HEK293 (cell line): ENCODE data around the gene ACSBG1.
A peak's percentile ranks its signal among the peaks of the same experiment; 100 is the strongest.

Experiments used
- CTCF ChIA-PET: fragments of 350-600 bp; formaldehyde crosslinking; extraction: SDS; loops from one replicate; lab custom pipeline; 2021; ENCODE audit warnings: antibody characterized with exemption; lab: Yijun Ruan, JAX
- POLR2A ChIA-PET: fragments of 300-600 bp; formaldehyde crosslinking; extraction: SDS; loops from one replicate; lab custom pipeline; 2020; ENCODE audit warnings: antibody characterized with exemption, inconsistent platforms; lab: Yijun Ruan, JAX
- H3K27ac ChIP-seq: fragments of 200-500 bp; sonication (Bioruptor generic); 2 replicates; pipeline ENCODE4 v1.5.1; 2014; ENCODE audit warnings: low read depth, low read length, control low read depth, inconsistent platforms; ENCODE audit errors: extremely low read depth
- H3K36me3 ChIP-seq, 2 experiments: fragments of 200-500 bp in 1 of 2; sonication (Bioruptor generic) in 1 of 2; 1 replicate in 1 of 2; 2 replicates in 1 of 2; pipeline ENCODE4 v1.5.1; 2014 to 2017; ENCODE audit warnings: inconsistent platforms in 2 of 2, low read length in 2 of 2; ENCODE audit not compliant: control insufficient read depth in 2 of 2, insufficient read depth in 1 of 2
- H3K4me1 ChIP-seq: fragments of 200-500 bp; sonication (Bioruptor generic); 2 replicates; pipeline ENCODE4 v1.5.1; 2014; ENCODE audit warnings: mild to moderate bottlenecking, low read length, inconsistent platforms; ENCODE audit not compliant: control insufficient read depth, insufficient read depth
- H3K4me3 ChIP-seq: 2 replicates; pipeline ENCODE4 v1.5.1; 2011; ENCODE audit warnings: low read depth, mild to moderate bottlenecking, control low read depth, low read length, moderate library complexity
- H3K9me3 ChIP-seq: fragments of 200-500 bp; sonication (Bioruptor generic); 2 replicates; pipeline ENCODE4 v1.5.1; 2014; ENCODE audit warnings: low read depth, low read length, inconsistent platforms; ENCODE audit not compliant: control insufficient read depth, insufficient read depth
- GLIS2 ChIP-seq: fragments of 450-650 bp; formaldehyde crosslinking; IDR thresholded peaks from 2 replicates; pipeline ENCODE4 v1.5.1; 2016; ENCODE audit warnings: missing biosample characterization, missing genetic modification characterization
- KLF7 ChIP-seq: fragments of 450-650 bp; formaldehyde crosslinking; IDR thresholded peaks from 2 replicates; pipeline ENCODE4 v1.5.1; 2016; ENCODE audit warnings: missing biosample characterization, missing genetic modification characterization, borderline replicate concordance
- SP7 ChIP-seq: fragments of 450-650 bp; formaldehyde crosslinking; IDR thresholded peaks from 2 replicates; pipeline ENCODE4 v1.5.1; 2016; ENCODE audit warnings: missing biosample characterization, missing genetic modification characterization
- YY1 ChIP-seq: fragments of 450-650 bp; formaldehyde crosslinking; IDR thresholded peaks from 2 replicates; pipeline ENCODE4 v1.5.1; 2018; ENCODE audit warnings: missing biosample characterization, missing genetic modification characterization
- ZFP3 ChIP-seq: fragments of 450-650 bp; formaldehyde crosslinking; IDR thresholded peaks from 2 replicates; pipeline ENCODE4 v1.5.1; 2016; ENCODE audit warnings: low read depth, missing biosample characterization, missing genetic modification characterization
- ZNF10 ChIP-seq: fragments of 450-650 bp; formaldehyde crosslinking; IDR thresholded peaks from 2 replicates; pipeline ENCODE4 v1.5.1; 2017; ENCODE audit warnings: missing biosample characterization, missing genetic modification characterization
- ZNF155 ChIP-seq: fragments of 450-650 bp; formaldehyde crosslinking; IDR thresholded peaks from 2 replicates; pipeline ENCODE4 v1.5.1; 2016; ENCODE audit warnings: missing biosample characterization, missing genetic modification characterization
- ZNF354C ChIP-seq: fragments of 450-650 bp; formaldehyde crosslinking; IDR thresholded peaks from 2 replicates; pipeline ENCODE4 v1.5.1; 2016; ENCODE audit warnings: missing biosample characterization, missing genetic modification characterization, low read depth, borderline replicate concordance
- ZNF391 ChIP-seq: fragments of 450-650 bp; formaldehyde crosslinking; IDR thresholded peaks from 2 replicates; pipeline ENCODE4 v1.5.1; 2016; ENCODE audit warnings: low read depth, missing biosample characterization, missing genetic modification characterization, borderline replicate concordance
- ZNF549 ChIP-seq: fragments of 450-650 bp; IDR thresholded peaks from 2 replicates; pipeline ENCODE4 v1.5.1; 2018; ENCODE audit warnings: missing biosample characterization, missing genetic modification characterization, mild to moderate bottlenecking, inconsistent platforms, moderate library complexity
- ZNF558 ChIP-seq: fragments of 450-650 bp; formaldehyde crosslinking; IDR thresholded peaks from 2 replicates; pipeline ENCODE4 v1.5.1; 2016; ENCODE audit warnings: missing biosample characterization, missing genetic modification characterization
- ZNF629 ChIP-seq: fragments of 450-650 bp; formaldehyde crosslinking; IDR thresholded peaks from 2 replicates; pipeline ENCODE4 v1.5.1; 2017; ENCODE audit warnings: missing biosample characterization, missing genetic modification characterization
- ZNF654 ChIP-seq: fragments of 450-650 bp; formaldehyde crosslinking; IDR thresholded peaks from 2 replicates; pipeline ENCODE4 v1.5.1; 2016; ENCODE audit warnings: low read depth, missing biosample characterization, missing genetic modification characterization
- ZNF658 ChIP-seq: fragments of 450-650 bp; formaldehyde crosslinking; IDR thresholded peaks from 2 replicates; pipeline ENCODE4; 2016; ENCODE audit warnings: missing biosample characterization, missing genetic modification characterization
- ZNF768 ChIP-seq: fragments of 450-650 bp; formaldehyde crosslinking; IDR thresholded peaks from 2 replicates; pipeline ENCODE4 v1.5.1; 2018; ENCODE audit warnings: missing biosample characterization, mild to moderate bottlenecking, missing genetic modification characterization
- ZSCAN16 ChIP-seq: fragments of 450-650 bp; formaldehyde crosslinking; IDR thresholded peaks from 2 replicates; pipeline ENCODE4 v1.5.1; 2016; ENCODE audit warnings: missing biosample characterization, missing genetic modification characterization
- TF ChIP-seq, protein P1 (sequence below): fragments of 450-650 bp; formaldehyde crosslinking; IDR thresholded peaks from 2 replicates; pipeline ENCODE4 v1.5.1; 2016; ENCODE audit warnings: missing biosample characterization, missing genetic modification characterization
- TF ChIP-seq, protein P2 (sequence below): fragments of 450-650 bp; formaldehyde crosslinking; IDR thresholded peaks from 2 replicates; pipeline ENCODE4 v1.5.1; 2017; ENCODE audit warnings: missing biosample characterization, missing genetic modification characterization
- TF ChIP-seq, protein P3 (sequence below): fragments of 450-650 bp; formaldehyde crosslinking; optimal IDR thresholded peaks from 2 replicates; pipeline ENCODE3; 2016; ENCODE audit warnings: missing biosample characterization, mild to moderate bottlenecking, missing genetic modification characterization
- TF ChIP-seq, protein P4 (sequence below): fragments of 450-650 bp; formaldehyde crosslinking; IDR thresholded peaks from 2 replicates; pipeline ENCODE4 v1.5.1; 2016; ENCODE audit warnings: missing biosample characterization, missing genetic modification characterization
- TF ChIP-seq, protein P5 (sequence below): fragments of 450-650 bp; IDR thresholded peaks from 2 replicates; pipeline ENCODE4 v1.5.1; 2018; ENCODE audit warnings: missing biosample characterization, mild to moderate bottlenecking, missing genetic modification characterization
- TF ChIP-seq, protein P6 (sequence below): fragments of 450-650 bp; formaldehyde crosslinking; IDR thresholded peaks from 2 replicates; pipeline ENCODE4 v1.5.1; 2016; ENCODE audit warnings: missing biosample characterization, missing genetic modification characterization

Gene ACSBG1

DNA sequence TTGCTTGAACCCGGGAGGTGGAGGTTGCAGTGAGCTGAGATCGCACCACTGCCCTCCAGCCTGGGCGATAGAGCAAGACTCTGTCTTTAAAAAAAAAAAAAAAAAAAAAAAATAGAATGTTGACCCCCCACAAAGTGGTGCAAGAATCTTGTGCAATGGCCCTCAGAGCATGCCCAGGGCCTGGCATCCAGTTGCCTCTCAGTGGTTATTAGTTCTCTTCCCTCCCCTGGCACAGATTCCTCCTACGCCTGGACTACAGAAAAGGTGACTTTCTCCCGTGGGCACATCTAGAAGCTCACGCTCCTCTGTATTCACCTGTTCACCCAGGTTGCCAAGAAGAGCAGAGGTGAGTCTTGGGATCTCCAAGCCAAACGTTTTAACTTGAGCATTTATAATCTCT is 36.7 kb downstream of the ACSBG1 start:
- Histone ChIP-seq H3K4me1 (no peaks in the 10 kb centered on the region), H3K27ac (no peak overlapping the region), H3K9me3 (no peaks in the 10 kb centered on the region), H3K4me3 (no peak overlapping the region), H3K36me3 (no peaks in the 10 kb centered on the region)
- POLR2A ChIA-PET = no interaction called here
- TF ChIP-seq, protein P1, sequence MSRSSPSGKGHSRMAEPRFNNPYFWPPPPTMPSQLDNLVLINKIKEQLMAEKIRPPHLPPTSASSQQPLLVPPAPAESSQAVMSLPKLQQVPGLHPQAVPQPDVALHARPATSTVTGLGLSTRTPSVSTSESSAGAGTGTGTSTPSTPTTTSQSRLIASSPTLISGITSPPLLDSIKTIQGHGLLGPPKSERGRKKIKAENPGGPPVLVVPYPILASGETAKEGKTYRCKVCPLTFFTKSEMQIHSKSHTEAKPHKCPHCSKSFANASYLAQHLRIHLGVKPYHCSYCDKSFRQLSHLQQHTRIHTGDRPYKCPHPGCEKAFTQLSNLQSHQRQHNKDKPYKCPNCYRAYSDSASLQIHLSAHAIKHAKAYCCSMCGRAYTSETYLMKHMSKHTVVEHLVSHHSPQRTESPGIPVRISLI (tag by site-specific recombination) = no peak
- TF ChIP-seq, protein P2, sequence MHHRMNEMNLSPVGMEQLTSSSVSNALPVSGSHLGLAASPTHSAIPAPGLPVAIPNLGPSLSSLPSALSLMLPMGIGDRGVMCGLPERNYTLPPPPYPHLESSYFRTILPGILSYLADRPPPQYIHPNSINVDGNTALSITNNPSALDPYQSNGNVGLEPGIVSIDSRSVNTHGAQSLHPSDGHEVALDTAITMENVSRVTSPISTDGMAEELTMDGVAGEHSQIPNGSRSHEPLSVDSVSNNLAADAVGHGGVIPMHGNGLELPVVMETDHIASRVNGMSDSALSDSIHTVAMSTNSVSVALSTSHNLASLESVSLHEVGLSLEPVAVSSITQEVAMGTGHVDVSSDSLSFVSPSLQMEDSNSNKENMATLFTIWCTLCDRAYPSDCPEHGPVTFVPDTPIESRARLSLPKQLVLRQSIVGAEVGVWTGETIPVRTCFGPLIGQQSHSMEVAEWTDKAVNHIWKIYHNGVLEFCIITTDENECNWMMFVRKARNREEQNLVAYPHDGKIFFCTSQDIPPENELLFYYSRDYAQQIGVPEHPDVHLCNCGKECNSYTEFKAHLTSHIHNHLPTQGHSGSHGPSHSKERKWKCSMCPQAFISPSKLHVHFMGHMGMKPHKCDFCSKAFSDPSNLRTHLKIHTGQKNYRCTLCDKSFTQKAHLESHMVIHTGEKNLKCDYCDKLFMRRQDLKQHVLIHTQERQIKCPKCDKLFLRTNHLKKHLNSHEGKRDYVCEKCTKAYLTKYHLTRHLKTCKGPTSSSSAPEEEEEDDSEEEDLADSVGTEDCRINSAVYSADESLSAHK = no peak
- TF ChIP-seq ZNF658 (tag by site-specific recombination) (no peak), ZNF10 (tag by site-specific recombination) (no peak), ZNF558 (tag by site-specific recombination) (no peak), GLIS2 (tag by site-specific recombination) (no peak), ZNF155 (tag by site-specific recombination) (no peak), SP7 (tag by site-specific recombination) (no peak), ZNF354C (no peak), ZSCAN16 (no peak), KLF7 (tag by site-specific recombination) (no peak), ZFP3 (tag by site-specific recombination) (no peak), YY1 (tag by site-specific recombination) (no peak)
- TF ChIP-seq, protein P3, sequence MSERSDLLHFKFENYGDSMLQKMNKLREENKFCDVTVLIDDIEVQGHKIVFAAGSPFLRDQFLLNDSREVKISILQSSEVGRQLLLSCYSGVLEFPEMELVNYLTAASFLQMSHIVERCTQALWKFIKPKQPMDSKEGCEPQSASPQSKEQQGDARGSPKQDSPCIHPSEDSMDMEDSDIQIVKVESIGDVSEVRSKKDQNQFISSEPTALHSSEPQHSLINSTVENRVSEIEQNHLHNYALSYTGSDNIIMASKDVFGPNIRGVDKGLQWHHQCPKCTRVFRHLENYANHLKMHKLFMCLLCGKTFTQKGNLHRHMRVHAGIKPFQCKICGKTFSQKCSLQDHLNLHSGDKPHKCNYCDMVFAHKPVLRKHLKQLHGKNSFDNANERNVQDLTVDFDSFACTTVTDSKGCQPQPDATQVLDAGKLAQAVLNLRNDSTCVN = no peak
- TF ChIP-seq, protein P4, sequence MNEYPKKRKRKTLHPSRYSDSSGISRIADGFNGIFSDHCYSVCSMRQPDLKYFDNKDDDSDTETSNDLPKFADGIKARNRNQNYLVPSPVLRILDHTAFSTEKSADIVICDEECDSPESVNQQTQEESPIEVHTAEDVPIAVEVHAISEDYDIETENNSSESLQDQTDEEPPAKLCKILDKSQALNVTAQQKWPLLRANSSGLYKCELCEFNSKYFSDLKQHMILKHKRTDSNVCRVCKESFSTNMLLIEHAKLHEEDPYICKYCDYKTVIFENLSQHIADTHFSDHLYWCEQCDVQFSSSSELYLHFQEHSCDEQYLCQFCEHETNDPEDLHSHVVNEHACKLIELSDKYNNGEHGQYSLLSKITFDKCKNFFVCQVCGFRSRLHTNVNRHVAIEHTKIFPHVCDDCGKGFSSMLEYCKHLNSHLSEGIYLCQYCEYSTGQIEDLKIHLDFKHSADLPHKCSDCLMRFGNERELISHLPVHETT (tag by site-specific recombination) = no peak
- TF ChIP-seq, protein P5, sequence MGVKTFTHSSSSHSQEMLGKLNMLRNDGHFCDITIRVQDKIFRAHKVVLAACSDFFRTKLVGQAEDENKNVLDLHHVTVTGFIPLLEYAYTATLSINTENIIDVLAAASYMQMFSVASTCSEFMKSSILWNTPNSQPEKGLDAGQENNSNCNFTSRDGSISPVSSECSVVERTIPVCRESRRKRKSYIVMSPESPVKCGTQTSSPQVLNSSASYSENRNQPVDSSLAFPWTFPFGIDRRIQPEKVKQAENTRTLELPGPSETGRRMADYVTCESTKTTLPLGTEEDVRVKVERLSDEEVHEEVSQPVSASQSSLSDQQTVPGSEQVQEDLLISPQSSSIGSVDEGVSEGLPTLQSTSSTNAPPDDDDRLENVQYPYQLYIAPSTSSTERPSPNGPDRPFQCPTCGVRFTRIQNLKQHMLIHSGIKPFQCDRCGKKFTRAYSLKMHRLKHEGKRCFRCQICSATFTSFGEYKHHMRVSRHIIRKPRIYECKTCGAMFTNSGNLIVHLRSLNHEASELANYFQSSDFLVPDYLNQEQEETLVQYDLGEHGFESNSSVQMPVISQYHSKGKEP = no peak
- CTCF ChIA-PET = interaction anchor here (0.6 to 5.9 kb wide), 9 partner anchors 21 to 239 kb away, joined by 3 to 83 read pairs (median 6); partner anchors contain the start of gene CIB2

DNA sequence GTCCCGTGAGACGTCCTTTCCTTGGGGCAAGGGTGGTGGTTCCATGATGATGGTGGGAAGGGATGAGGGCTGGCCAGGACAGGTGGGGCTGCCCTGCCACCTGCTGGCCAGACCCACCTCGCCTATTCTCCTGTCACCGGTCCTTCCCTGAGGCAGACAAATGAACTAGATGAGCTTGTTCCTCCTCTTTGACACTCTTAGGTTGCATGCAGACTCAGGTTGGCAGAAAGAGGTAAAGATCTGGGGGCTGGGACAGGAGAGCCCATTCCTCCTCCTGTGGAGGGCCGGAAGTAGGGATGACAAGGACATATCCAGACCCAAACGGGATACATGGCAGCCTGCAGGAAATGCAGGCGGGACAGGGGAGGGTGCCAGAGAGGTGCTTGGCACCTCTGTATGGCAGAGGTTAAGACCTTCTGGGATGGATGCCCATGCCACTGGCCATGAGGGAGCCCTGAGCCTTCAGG is 38.6 kb downstream of the ACSBG1 start:
- POLR2A ChIA-PET = no interaction called here
- peak; percentile 62 for TF ChIP-seq ZNF654 (tag by site-specific recombination)
- TF ChIP-seq, protein P6, sequence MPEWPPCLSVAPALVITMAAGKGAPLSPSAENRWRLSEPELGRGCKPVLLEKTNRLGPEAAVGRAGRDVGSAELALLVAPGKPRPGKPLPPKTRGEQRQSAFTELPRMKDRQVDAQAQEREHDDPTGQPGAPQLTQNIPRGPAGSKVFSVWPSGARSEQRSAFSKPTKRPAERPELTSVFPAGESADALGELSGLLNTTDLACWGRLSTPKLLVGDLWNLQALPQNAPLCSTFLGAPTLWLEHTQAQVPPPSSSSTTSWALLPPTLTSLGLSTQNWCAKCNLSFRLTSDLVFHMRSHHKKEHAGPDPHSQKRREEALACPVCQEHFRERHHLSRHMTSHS = no peak
- TF ChIP-seq ZNF629 (tag by site-specific recombination) = no peak
- no peak for TF ChIP-seq ZNF391 (tag by site-specific recombination)
- no peak for TF ChIP-seq ZNF549
- TF ChIP-seq ZNF768 (tag by site-specific recombination) = no peak

More for the DNA sequence above, 38.6 kb downstream of the ACSBG1 start:
- no peak overlapping the region for H3K4me3 ChIP-seq
- CTCF ChIA-PET = interaction anchor here (0.6 to 5.9 kb wide), 48 partner anchors 9 to 360 kb away, joined by 3 to 83 read pairs (median 4); partner anchors contain the start of genes CIB2 and IDH3A
- H3K36me3 ChIP-seq = no peaks in the 10 kb centered on the region
- H3K9me3 ChIP-seq = no peaks in the 10 kb centered on the region
- no peaks in the 10 kb centered on the region for H3K4me1 ChIP-seq
- no peak overlapping the region for H3K27ac ChIP-seq
